Panc1 (cell line): Measurements from ENCODE around the gene VIPR2.

Source experiments
- POLR2AphosphoS5 ChIP-seq: IDR thresholded peaks from 2 replicates; pipeline ENCODE4 v1.6.1; 2012; ENCODE audit warnings: mild to moderate bottlenecking, low read depth, low read length, moderate library complexity
- TF ChIP-seq, protein P1 (sequence below): fragments of 450-650 bp; IDR thresholded peaks from 2 replicates; pipeline ENCODE4 v1.5.1; 2017; ENCODE audit warnings: mild to moderate bottlenecking

DNA sequence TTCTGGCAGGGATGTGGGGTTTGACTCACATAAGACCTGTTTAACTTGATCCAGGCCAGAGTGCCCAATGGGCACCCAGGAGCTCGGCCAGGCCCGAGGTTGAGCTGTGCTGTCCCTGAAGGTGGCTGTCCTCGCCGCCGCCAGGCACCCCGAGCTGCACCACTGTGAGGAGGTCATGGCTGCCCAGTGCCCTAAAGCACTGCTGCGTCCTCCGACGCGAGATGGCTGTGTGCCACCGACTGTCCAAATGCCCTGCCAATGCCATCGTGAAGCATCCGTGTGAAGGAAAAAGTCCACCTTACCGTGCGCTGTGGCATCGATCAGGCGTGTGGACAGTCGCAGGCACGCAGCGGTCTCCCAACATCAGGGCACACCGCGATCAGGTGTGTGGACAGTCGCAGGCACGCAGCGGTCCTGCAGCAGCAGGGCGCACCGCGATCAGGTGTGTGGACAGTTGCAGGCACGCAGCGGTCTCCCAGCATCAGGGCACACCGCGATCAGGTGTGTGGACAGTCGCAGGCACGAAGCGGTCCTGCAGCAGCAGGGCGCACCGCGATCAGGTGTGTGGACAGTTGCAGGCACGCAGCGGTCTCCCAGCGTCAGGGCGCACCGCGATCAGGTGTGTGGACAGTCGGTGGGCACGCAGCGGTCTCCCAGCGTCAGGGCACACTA, 120.3 kb downstream of the VIPR2 start:
- TF ChIP-seq, protein P1, sequence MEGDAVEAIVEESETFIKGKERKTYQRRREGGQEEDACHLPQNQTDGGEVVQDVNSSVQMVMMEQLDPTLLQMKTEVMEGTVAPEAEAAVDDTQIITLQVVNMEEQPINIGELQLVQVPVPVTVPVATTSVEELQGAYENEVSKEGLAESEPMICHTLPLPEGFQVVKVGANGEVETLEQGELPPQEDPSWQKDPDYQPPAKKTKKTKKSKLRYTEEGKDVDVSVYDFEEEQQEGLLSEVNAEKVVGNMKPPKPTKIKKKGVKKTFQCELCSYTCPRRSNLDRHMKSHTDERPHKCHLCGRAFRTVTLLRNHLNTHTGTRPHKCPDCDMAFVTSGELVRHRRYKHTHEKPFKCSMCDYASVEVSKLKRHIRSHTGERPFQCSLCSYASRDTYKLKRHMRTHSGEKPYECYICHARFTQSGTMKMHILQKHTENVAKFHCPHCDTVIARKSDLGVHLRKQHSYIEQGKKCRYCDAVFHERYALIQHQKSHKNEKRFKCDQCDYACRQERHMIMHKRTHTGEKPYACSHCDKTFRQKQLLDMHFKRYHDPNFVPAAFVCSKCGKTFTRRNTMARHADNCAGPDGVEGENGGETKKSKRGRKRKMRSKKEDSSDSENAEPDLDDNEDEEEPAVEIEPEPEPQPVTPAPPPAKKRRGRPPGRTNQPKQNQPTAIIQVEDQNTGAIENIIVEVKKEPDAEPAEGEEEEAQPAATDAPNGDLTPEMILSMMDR, result no peak
- TF ChIP-seq POLR2AphosphoS5, result no peak
